GM19351 (cell line): ENCODE data around the gene MDH1B.

Experiments
- ATAC-seq: cut with Tn5 transposase; IDR thresholded peaks from one replicate; pipeline ENCODE4 v1.9.1; 2021; ENCODE audit warnings: mild to moderate bottlenecking, moderate library complexity; ENCODE audit not compliant: unreplicated experiment

Gene MDH1B

DNA sequence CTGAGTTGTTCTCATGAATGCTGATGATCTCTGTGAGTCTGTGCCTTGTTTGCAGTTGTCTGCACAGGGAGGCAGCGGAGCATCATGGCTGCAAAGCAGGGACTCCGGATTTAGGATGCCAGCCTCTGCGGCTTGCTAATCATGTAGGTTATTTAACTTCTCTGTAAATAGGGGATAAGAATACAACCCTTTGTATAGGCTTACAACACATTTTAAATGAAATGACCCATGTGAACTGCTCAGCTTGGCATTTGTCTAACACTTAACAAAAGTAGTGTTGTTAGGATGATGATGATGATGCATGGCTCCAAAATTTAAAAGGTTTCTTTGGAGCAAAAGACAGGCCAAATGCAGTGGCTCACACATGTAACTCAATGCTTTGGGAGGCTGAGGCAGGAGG lies 66.3 kb downstream of the MDH1B start:
- ATAC-seq = no peak

DNA sequence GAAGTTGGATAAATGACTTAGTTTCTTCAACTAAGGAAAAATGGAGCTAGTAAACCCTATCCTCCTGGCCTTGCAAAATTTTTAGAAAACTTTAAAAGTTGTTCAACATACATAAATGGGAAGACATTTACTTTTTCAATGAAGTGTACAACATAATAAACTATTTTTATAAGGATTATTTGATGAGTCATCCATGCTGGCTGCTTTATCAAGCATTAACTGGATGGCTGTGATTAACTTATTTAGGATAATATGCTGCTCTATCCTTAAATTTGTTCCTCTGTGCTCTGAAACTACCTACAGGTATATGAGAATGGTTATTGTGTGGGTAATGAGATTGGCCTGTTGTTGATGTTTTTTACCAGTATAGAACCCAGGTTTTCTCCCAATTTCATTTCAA lies 68.2 kb downstream of the MDH1B start:
- ATAC-seq = no peak

DNA sequence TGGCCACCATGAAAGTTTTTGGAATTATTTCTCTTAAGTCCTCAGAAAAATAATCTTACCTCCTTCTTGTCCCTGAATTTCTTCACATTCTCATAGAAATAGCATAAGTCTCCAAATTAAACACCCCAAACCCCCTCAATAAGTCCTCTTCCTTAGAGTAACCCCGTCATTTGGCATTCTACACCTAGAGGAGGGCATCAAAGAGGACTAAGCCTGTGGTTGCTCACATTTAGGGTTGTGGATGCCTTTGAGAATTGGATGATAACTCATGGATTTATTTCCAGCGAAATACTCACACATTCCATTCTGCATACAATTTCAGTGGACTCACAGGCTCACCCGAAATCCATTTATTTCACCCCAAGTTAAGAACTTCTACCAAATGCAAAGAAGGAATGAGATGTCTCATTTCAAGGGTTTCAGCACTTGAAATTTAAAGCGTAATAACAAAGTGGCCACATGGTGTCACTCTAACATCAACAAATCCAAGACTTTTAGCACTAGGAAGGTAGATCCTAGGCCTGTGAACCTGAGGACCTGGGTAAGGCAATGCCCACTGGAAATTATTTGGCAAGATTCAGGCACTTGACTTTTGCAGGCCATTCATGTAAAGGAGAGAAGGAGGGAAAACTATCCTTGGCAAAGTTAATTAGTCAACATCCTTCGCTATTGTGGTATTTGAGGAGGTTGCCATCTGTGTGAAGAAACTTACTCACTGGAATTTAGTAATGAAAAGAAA lies 71.6 kb downstream of the MDH1B start:
- ATAC-seq = peak; percentile 56

DNA sequence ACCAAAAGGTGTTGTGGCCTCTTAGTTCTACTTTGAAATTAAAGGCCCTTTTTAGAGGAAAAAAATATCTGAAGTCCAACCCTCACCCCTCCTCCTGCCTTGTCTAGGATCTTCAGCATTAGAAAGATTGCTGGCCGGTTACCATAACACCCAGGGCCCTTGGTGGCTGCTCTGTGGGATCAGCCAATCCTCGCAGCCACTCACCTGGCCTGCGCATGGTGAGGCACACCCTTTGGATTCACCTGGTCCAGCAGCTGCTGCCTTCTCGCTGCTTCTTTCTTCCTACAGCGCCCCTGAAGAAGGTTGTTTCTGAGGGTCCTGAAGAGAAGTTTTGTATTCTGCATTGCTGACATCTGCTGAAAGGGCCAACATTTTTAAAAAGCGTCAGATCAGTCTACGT lies 72.2 kb downstream of the MDH1B start:
- ATAC-seq = no peak

DNA sequence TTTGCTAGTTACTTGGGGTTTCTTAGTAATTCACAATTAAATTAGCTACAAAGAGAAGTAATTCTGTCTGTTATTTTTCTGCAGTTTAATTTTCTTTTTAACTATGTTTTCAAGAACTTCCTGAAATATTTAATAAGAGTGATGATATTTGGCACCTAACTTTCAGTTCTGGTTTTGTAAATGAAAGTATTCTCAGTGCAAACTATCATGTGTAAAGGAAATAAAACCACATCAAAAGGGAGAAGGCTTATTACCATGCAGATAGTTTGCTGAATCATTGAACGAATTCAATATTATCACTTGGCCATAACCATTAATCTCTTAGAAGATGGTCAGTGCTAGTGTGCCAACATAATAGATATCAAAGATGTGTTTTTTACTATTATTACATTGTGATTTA lies 76.1 kb downstream of the MDH1B start:
- no peak for ATAC-seq

DNA sequence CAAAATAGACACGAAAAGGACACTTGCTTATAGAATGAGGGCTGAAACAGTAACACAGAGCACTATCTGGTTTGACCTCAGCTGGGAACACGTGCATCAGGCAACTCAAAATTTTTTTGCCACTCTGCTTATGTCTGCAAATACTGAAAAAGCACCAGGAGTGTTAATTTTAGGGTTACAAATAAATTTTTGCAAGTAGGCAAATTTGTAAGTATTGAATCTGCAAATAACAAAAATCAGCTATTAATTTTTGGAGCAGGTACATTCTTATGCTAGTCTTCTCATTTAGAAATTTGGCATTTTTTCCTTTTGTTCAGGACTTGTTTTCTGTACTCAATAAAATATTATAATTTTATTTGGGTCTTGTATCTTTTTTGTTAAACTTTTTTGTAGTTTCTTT lies 76.7 kb downstream of the MDH1B start:
- ATAC-seq = no peak
